Spleen (tissue), 11 donors: ENCODE results near the gene ILKAP. TPM values are rescaled to one million over a fixed set of nuclear protein-coding genes. Genes with fewer than 3 reads are reported as not detected.

Experiments
- DNase-seq: peaks from one replicate; pipeline ENCODE4 v3.0.0-alpha.2; 2020
- H3K27ac ChIP-seq, 8 donors: fragments of 200-600 bp; sonication (generic) in 7 of 8; 1 replicate in 4 of 8; 2 replicates in 4 of 8; pipeline versions ENCODE4 v1.5.0 to v1.8.0; 2016 to 2021; ENCODE audit warnings: inconsistent platforms in 4 of 8, mild to moderate bottlenecking in 4 of 8, moderate library complexity in 1 of 8
- H3K27me3 ChIP-seq, 7 donors: fragments of 200-600 bp; sonication (generic) in 6 of 7; replicated peaks in 1 of 7; 1 replicate in 4 of 7; 2 replicates in 3 of 7; pipeline versions ENCODE4 v1.5.0 to v1.8.0; 2016 to 2021; ENCODE audit warnings: inconsistent platforms in 3 of 7, mild to moderate bottlenecking in 1 of 7
- H3K36me3 ChIP-seq, 6 donors: fragments of 200-600 bp; sonication (generic) in 5 of 6; 1 replicate in 4 of 6; 2 replicates in 2 of 6; pipeline versions ENCODE4 v1.5.0 to v1.8.0; 2016 to 2021; ENCODE audit warnings: inconsistent platforms in 2 of 6
- H3K4me1 ChIP-seq, 6 donors: fragments of 200-600 bp; sonication (generic) in 5 of 6; 1 replicate in 3 of 6; 2 replicates in 3 of 6; pipeline versions ENCODE4 v1.5.0 to v1.8.0; 2016 to 2021; ENCODE audit warnings: inconsistent platforms in 3 of 6
- H3K4me3 ChIP-seq, 8 donors: fragments of 200-600 bp; sonication (generic) in 7 of 8; 1 replicate in 4 of 8; 2 replicates in 4 of 8; pipeline versions ENCODE4 v1.5.0 to v1.8.0; 2016 to 2021; ENCODE audit warnings: inconsistent platforms in 4 of 8, mild to moderate bottlenecking in 4 of 8, moderate library complexity in 2 of 8
- H3K9me3 ChIP-seq, 8 donors: fragments of 200-600 bp; sonication (generic) in 7 of 8; 1 replicate in 4 of 8; 2 replicates in 4 of 8; pipeline versions ENCODE4 v1.5.0 to v1.8.0; 2016 to 2021; ENCODE audit warnings: inconsistent platforms in 4 of 8
- POLR2A ChIP-seq, 3 donors: fragments of 450-650 bp; IDR thresholded peaks; one replicate each; pipeline ENCODE4 v1.5.1; 2017; ENCODE audit warnings: antibody characterized with exemption in 3 of 3, mild to moderate bottlenecking in 1 of 3
- POLR2AphosphoS5 ChIP-seq, 3 donors: sonication (generic); formaldehyde crosslinking; IDR thresholded peaks; one replicate each; pipeline ENCODE4 v1.5.1; 2017; ENCODE audit warnings: antibody characterized with exemption in 3 of 3
- WGBS, 5 donors: extraction: QIAGEN DNeasy Blood & Tissue Kit in 3 of 5; methylation state at CpG; one replicate each; pipeline versions ENCODE4 v1.1.5 to v1.1.7; 2013 to 2018; 5-methylcytosine and 5-hydroxymethylcytosine counted together
- intact Hi-C: fragments of 100-400 bp; cut with DNase I; formaldehyde crosslinking; loops from one replicate; pipeline ENCODE4 v1.15.0; 2023; ENCODE audit warnings: low total_unique reads
- polyA plus RNA-seq, 3 donors: library from polyadenylated mRNA; stranded (reverse); fragments of 200-250 nt; gene quantifications; one replicate each; pipeline ENCODE4 v1.2.1, GENCODE V29; 2013
- total RNA-seq, 7 donors: library from RNA; depleted of rRNA in 3 of 7; stranded (reverse); fragments of >200 nt in 3 of 7; fragmentation: NEBNext Ultra II Directional in 4 of 7; extraction: Animal tissue kit (Norgen Biotek cat#: 25700) in 4 of 7; gene quantifications; one replicate each; pipeline versions ENCODE4 v1.1.0 to v1.2.1, GENCODE V29; 2016 to 2021
- TF ChIP-seq, protein P1 (sequence below), 11 experiments: fragments of 200-600 bp in 7 of 11; fragments of 450-650 bp in 4 of 11; sonication (generic) in 4 of 11; IDR thresholded peaks in 8 of 11; conservative IDR thresholded peaks in 3 of 11; 1 replicate in 7 of 11; 2 replicates in 4 of 11; pipeline versions ENCODE4 v1.4.0 to v1.8.0; 2016 to 2021; ENCODE audit warnings: antibody characterized with exemption in 11 of 11, inconsistent platforms in 4 of 11, mild to moderate bottlenecking in 1 of 11
- donor health status: healthy with polysubstance abuse.
- donor health status: DM: no; HTN: no; CAD: no; lungs with moderate emphysema.
- donor health status: DM: no; HTN: no; CAD: no.
- donor health status: Bipolar disorder and iron deficiency.
- donor health status: healthy.
- donor health status: DM: no; HTN: no; CAD: no.
- donor health status: DM: yes; HTN: yes; CAD: no.

ILKAP gene
- total and polyA plus RNA-seq, 10 donors, result 39.7 to 64.5 (median 50.1) TPM

GRCh38 chr2:238244151-238244550 lies 40.7 kb upstream of the ILKAP start:
- WGBS, 5 donors, result 85 to 94% (median 90%) methylated on average over 5 of the region's 5 CpGs
- H3K4me1 ChIP-seq, result peaks cover 8 to 38% (median 28%) of the 10 kb centered on the region in 6 donors
- peaks cover 0 to 27% (median 5%) of the 10 kb centered on the region in 7 donors for H3K27me3 ChIP-seq
- TF ChIP-seq POLR2AphosphoS5 (IDR thresholded peaks at IDR 0.05), result no peak
- TF ChIP-seq POLR2A (IDR thresholded peaks at IDR 0.05), result no peak
- TF ChIP-seq, protein P1, sequence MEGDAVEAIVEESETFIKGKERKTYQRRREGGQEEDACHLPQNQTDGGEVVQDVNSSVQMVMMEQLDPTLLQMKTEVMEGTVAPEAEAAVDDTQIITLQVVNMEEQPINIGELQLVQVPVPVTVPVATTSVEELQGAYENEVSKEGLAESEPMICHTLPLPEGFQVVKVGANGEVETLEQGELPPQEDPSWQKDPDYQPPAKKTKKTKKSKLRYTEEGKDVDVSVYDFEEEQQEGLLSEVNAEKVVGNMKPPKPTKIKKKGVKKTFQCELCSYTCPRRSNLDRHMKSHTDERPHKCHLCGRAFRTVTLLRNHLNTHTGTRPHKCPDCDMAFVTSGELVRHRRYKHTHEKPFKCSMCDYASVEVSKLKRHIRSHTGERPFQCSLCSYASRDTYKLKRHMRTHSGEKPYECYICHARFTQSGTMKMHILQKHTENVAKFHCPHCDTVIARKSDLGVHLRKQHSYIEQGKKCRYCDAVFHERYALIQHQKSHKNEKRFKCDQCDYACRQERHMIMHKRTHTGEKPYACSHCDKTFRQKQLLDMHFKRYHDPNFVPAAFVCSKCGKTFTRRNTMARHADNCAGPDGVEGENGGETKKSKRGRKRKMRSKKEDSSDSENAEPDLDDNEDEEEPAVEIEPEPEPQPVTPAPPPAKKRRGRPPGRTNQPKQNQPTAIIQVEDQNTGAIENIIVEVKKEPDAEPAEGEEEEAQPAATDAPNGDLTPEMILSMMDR (IDR thresholded peaks at IDR 0.05 in 8 of 11, conservative IDR thresholded peaks at IDR 0.05 in 3 of 11), result no peak
- no peak overlapping the region for H3K27ac ChIP-seq
- DNase-seq, result no peak
- no peaks in the 10 kb centered on the region for H3K9me3 ChIP-seq
- no peak overlapping the region for H3K4me3 ChIP-seq
- intact Hi-C loops, result no loop called here
- peaks cover 0 to 49% (median 16%) of the 10 kb centered on the region in 6 donors for H3K36me3 ChIP-seq

GRCh38 chr2:238243496-238244076 lies 40.1 kb upstream of the ILKAP start:
- WGBS, 5 donors, result 85 to 92% (median 90%) methylated on average over 9 to 10 of the region's 10 CpGs
- DNase-seq, result peak; percentile 39

DNA sequence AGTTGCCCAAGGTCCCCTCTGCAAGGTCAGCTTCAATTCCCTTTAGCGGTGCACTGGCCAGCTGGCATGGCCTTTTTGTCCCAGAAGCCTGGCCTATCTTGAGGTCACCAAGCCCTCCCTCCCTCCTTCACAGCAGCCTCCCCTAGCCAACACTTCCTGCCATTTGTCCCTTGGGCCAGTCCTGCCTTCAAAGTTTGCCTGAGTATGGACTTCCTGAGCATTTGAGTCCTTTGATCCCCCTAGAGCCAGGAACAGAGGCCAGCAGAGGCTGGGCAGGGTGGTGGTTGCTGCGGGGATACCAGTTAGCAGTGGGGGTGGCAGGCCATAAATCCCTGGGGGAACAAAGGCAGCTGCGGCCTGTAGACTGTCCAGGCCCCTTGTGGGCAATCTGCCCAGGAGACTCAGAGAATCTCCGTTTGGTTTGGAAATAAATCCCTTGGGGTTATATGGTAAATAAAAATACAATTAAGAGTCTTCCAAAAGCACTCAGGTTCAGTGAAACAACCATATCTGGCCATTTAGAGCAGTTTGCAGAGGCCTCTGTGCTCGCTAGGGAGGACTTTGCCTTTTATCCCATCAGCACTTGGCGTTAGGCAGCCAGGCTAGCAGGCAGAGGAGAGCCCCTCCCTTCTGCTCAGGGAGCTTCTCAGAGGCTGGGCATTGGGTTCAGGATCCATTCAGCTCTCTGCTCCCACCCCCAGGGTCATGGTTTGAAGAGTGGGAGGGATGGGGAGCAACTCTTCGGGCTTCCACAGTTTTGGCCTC lies 39.4 kb upstream of the ILKAP start:
- intact Hi-C loops, result no loop called here
- Histone ChIP-seq H3K4me1 (peaks cover 11 to 50% (median 36%) of the 10 kb centered on the region in 6 donors), H3K27ac (peak overlapping the region in 6 of 8 donors; percentile 32 to 74 (median 60)), H3K36me3 (peaks cover 0 to 37% (median 15%) of the 10 kb centered on the region in 6 donors), H3K9me3 (no peaks in the 10 kb centered on the region), H3K27me3 (peaks cover 0 to 39% (median 13%) of the 10 kb centered on the region in 7 donors), H3K4me3 (no peak overlapping the region)
- 52 to 74% (median 73%) methylated on average over 6 to 7 of the region's 7 CpGs for WGBS, 5 donors
- no peak for TF ChIP-seq POLR2A (IDR thresholded peaks at IDR 0.05)
- peak; percentile 24 to 74 (median 60) for TF ChIP-seq POLR2AphosphoS5 (IDR thresholded peaks at IDR 0.05)
- peak; percentile 72 for DNase-seq

More at GRCh38 chr2:238243496-238244076, 40.1 kb upstream of the ILKAP start:
- no peaks in the 10 kb centered on the region for H3K9me3 ChIP-seq
- peaks cover 0 to 32% (median 9%) of the 10 kb centered on the region in 7 donors for H3K27me3 ChIP-seq
- H3K4me3 ChIP-seq, result no peak overlapping the region
- peaks cover 0 to 44% (median 15%) of the 10 kb centered on the region in 6 donors for H3K36me3 ChIP-seq
- TF ChIP-seq POLR2AphosphoS5 (IDR thresholded peaks at IDR 0.05) (no peak), POLR2A (IDR thresholded peaks at IDR 0.05) (no peak)
- TF ChIP-seq, protein P1 (IDR thresholded peaks at IDR 0.05 in 8 of 11, conservative IDR thresholded peaks at IDR 0.05 in 3 of 11), result no peak
- H3K27ac ChIP-seq, result peak overlapping the region in 5 of 8 donors; percentile 52 to 74 (median 61)
- intact Hi-C loops, result no loop called here
- peaks cover 11 to 44% (median 34%) of the 10 kb centered on the region in 6 donors for H3K4me1 ChIP-seq

DNA sequence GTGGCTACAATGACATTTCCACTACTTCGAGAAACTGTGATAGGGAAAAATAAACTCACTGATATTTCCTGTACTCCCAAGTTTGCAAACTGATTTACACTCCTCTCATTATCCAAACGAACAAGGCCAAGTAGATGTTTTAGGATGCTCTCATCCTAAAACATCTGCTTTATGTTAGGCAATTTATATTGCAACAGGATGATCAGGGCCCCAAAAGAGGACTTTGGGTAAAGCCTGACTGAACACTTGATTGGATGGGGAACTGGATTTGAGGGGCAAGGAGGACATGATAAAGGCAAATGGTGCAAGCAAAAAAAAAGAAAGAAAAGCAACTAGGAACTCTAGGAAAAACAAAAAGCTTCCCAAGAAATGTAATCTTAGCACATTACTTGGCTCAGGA lies 38.5 kb upstream of the ILKAP start:
- DNase-seq, result no peak
- TF ChIP-seq POLR2A (IDR thresholded peaks at IDR 0.05) (no peak), POLR2AphosphoS5 (IDR thresholded peaks at IDR 0.05) (no peak)
- TF ChIP-seq, protein P1 (IDR thresholded peaks at IDR 0.05 in 8 of 11, conservative IDR thresholded peaks at IDR 0.05 in 3 of 11), result no peak
- H3K27ac ChIP-seq, result peak overlapping the region in 5 of 8 donors; percentile 52 to 74 (median 61)
- peaks cover 11 to 50% (median 36%) of the 10 kb centered on the region in 6 donors for H3K4me1 ChIP-seq
- H3K27me3 ChIP-seq, result peaks cover 0 to 48% (median 13%) of the 10 kb centered on the region in 7 donors
- intact Hi-C loops, result no loop called here
- 76 to 83% (median 78%) methylated on average over 2 of the region's 2 CpGs for WGBS, 5 donors
- no peak overlapping the region for H3K4me3 ChIP-seq
- peaks cover 0 to 27% (median 12%) of the 10 kb centered on the region in 6 donors for H3K36me3 ChIP-seq
- no peaks in the 10 kb centered on the region for H3K9me3 ChIP-seq
